ENCODE results near the gene HGFAC.

- TF ChIP-seq POLR2A (IDR thresholded peaks at IDR 0.05) (no peak), CTCF (IDR thresholded peaks at IDR 0.05) (no peak)
Measured at GRCh38 chr4:3434881-3435685, 6.7 kb upstream of the HGFAC start.

Data from thyroid gland (tissue), 4 donors.